Naive thymus-derived CD4-positive, alpha-beta T cell (primary cell): ENCODE results near the gene TRIM60. TPM values are rescaled to one million over a fixed set of nuclear protein-coding genes. Genes with fewer than 3 reads are reported as not detected.
"Not testable (repeated sequence)": the region's sequence is repeated elsewhere in the genome, so short reads cannot be mapped to it uniquely, and the experiment has no call there.

Experiments used
- ATAC-seq: fragments of 150-1000 bp; cut with Tn5 transposase; 2 replicates; pipeline ENCODE4 v1.10.0; 2021; ENCODE audit warnings: mild to moderate bottlenecking, moderate library complexity
- CTCF ChIA-PET: fragments of 350-600 bp; sonication (Branson Sonifier 250); formaldehyde crosslinking; loops from one replicate; lab custom pipeline; 2021; ENCODE audit warnings: antibody characterized with exemption; lab: Charles Lee
- POLR2A ChIA-PET: fragments of 350-600 bp; sonication (Branson Sonifier 250); formaldehyde crosslinking; loops from one replicate; lab custom pipeline; 2021; ENCODE audit warnings: antibody characterized with exemption, inconsistent platforms; lab: Charles Lee
- DNase-seq, 9 donors: peaks; one replicate each; pipeline versions ENCODE4 v3.0.0 to v3.0.0-alpha.2; 2020 to 2022; ENCODE audit warnings: mixed read lengths in 1 of 9
- H3K27ac ChIP-seq: one replicate; pipeline ENCODE4 v1.7.0; 2013; ENCODE audit warnings: mild to moderate bottlenecking, low read depth, low read length, moderate library complexity
- H3K27me3 ChIP-seq, 2 donors: one replicate each; pipeline ENCODE4 v1.7.0; 2013; ENCODE audit warnings: low read length in 2 of 2, mild to moderate bottlenecking in 2 of 2, moderate library complexity in 2 of 2; ENCODE audit not compliant: control insufficient read depth in 2 of 2, insufficient read depth in 2 of 2
- H3K36me3 ChIP-seq, 3 experiments: 1 replicate in 2 of 3; 2 replicates in 1 of 3; pipeline ENCODE4 v1.7.0; 2013; ENCODE audit warnings: low read length in 3 of 3, mild to moderate bottlenecking in 3 of 3, moderate library complexity in 1 of 3; ENCODE audit not compliant: insufficient read depth in 3 of 3, control insufficient read depth in 2 of 3
- H3K4me1 ChIP-seq, 2 donors: one replicate each; pipeline ENCODE4 v1.7.0; 2013; ENCODE audit warnings: low read length in 2 of 2, mild to moderate bottlenecking in 2 of 2, moderate library complexity in 1 of 2; ENCODE audit not compliant: control insufficient read depth in 2 of 2, insufficient read depth in 2 of 2
- H3K4me3 ChIP-seq: 2 replicates; pipeline ENCODE4 v1.7.0; 2013; ENCODE audit warnings: mild to moderate bottlenecking, low read length
- H3K9me3 ChIP-seq, 3 experiments: 1 replicate in 2 of 3; 2 replicates in 1 of 3; pipeline ENCODE4 v1.7.0; 2013; ENCODE audit warnings: low read length in 3 of 3; ENCODE audit not compliant: control insufficient read depth in 2 of 3
- H3K27ac Mint-ChIP-seq, 9 donors: one replicate each; pipeline ENCODE4 v1.8.0; 2020 to 2022; ENCODE audit warnings: mixed read lengths in 9 of 9, mild to moderate bottlenecking in 8 of 9, moderate library complexity in 5 of 9, inconsistent platforms in 2 of 9
- H3K27me3 Mint-ChIP-seq, 5 donors: one replicate each; pipeline ENCODE4 v1.8.0; 2021 to 2022; ENCODE audit warnings: mixed read lengths in 5 of 5, mild to moderate bottlenecking in 1 of 5
- H3K36me3 Mint-ChIP-seq, 5 donors: one replicate each; pipeline ENCODE4 v1.8.0; 2020 to 2022; ENCODE audit warnings: mixed read lengths in 5 of 5, mild to moderate bottlenecking in 3 of 5, inconsistent platforms in 1 of 5
- H3K4me1 Mint-ChIP-seq, 7 donors: one replicate each; pipeline ENCODE4 v1.8.0; 2020 to 2022; ENCODE audit warnings: mixed read lengths in 7 of 7, mild to moderate bottlenecking in 3 of 7, inconsistent platforms in 1 of 7
- H3K4me3 Mint-ChIP-seq, 10 donors: one replicate each; pipeline ENCODE4 v1.8.0; 2020 to 2022; ENCODE audit warnings: mild to moderate bottlenecking in 10 of 10, mixed read lengths in 10 of 10, moderate library complexity in 6 of 10, inconsistent platforms in 2 of 10
- H3K9me3 Mint-ChIP-seq, 11 donors: one replicate each; pipeline ENCODE4 v1.8.0; 2020 to 2022; ENCODE audit warnings: mixed read lengths in 11 of 11, mild to moderate bottlenecking in 4 of 11, inconsistent platforms in 1 of 11, moderate library complexity in 1 of 11
- intact Hi-C, 2 donors: fragments of 100-400 bp; cut with micrococcal nuclease; formaldehyde crosslinking; loops; one replicate each; pipeline ENCODE4 v1.15.1; 2023
- polyA plus RNA-seq, 2 donors: library from polyadenylated mRNA; unstranded; fragments of 300-500 nt; fragmentation: Illumina TruSeq; gene quantifications; one replicate each; pipeline ENCODE4 v1.2.3, GENCODE V29; 2021
- total RNA-seq, 6 experiments: library from RNA in 5 of 6; stranded (reverse) in 5 of 6; gene quantifications; 1 replicate in 5 of 6; 2 replicates in 1 of 6; pipeline ENCODE4 v1.2.3 and lab custom pipeline; 2021 to 2026

Gene TRIM60
- total and polyA plus RNA-seq, 7 experiments from 2014 or later: not detected

DNA sequence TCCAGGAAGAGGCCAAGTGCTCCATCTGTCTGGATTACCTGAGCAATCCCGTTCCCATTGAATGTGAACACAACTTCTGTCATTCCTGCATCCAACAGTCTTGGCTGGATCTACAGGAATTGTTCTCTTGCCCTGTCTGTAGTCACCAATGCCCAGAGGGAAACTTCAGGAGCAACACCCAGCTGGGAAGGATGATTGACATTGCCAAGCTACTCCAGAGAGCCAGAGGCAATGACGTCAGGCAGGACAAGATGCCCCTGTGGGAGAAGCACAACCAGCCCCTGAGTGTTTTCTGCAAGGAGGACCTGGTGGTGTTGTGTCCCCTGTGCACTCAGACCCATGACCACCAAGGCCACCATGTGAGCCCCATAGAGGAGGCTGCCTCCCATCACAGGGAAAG, 21.3 kb upstream of the TRIM60 start:
- no peak for ATAC-seq
- no peak for DNase-seq
- Mint-ChIP-seq H3K27me3 (peaks cover 9 to 40% (median 24%) of the 10 kb centered on the region in 5 donors), H3K36me3 (peaks cover 0 to 4% (median 0%) of the 10 kb centered on the region in 5 donors), H3K4me3 (no peak overlapping the region), H3K4me1 (peaks cover 0 to 15% (median 0%) of the 10 kb centered on the region in 7 donors), H3K9me3 (no peaks in the 10 kb centered on the region), H3K27ac (no peak overlapping the region)
- Histone ChIP-seq H3K27me3 (no peaks in the 10 kb centered on the region), H3K36me3 (no peaks in the 10 kb centered on the region), H3K4me1 (no peaks in the 10 kb centered on the region), H3K4me3 (no peak overlapping the region), H3K9me3 (no peaks in the 10 kb centered on the region), H3K27ac (no peak overlapping the region)
- ChIA-PET CTCF (no interaction called here), POLR2A (no interaction called here)
- intact Hi-C loops: no loop called here

DNA sequence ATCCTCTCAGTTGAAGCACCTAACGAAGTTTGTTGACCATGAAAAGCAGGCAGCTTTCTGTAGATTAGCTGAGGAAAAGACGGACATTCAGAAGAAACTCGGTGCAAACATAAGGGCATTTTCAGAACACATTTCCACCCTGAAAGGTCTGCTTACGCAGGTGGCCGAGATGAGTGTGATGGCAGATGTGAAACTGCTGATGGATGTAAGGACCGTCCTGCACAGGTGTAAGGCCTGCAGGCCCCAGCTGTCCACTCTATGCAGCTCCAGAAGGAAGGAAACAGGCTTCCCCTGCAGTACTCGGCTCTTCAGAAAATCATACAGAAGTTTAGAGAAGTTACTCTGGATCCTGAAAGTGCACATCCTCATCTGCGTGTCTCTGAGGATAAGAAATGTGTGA, 20.8 kb upstream of the TRIM60 start:
- Histone ChIP-seq H3K27me3 (no peaks in the 10 kb centered on the region), H3K27ac (no peak overlapping the region), H3K36me3 (no peaks in the 10 kb centered on the region), H3K4me3 (no peak overlapping the region), H3K4me1 (no peaks in the 10 kb centered on the region), H3K9me3 (no peaks in the 10 kb centered on the region)
- CTCF ChIA-PET: no interaction called here
- Mint-ChIP-seq H3K27me3 (peaks cover 8 to 41% (median 24%) of the 10 kb centered on the region in 5 donors), H3K36me3 (peaks cover 0 to 4% (median 0%) of the 10 kb centered on the region in 5 donors), H3K27ac (no peak overlapping the region), H3K9me3 (no peaks in the 10 kb centered on the region), H3K4me3 (no peak overlapping the region), H3K4me1 (peaks cover 0 to 15% (median 0%) of the 10 kb centered on the region in 7 donors)
- ATAC-seq (no peak), DNase-seq (no peak)
- intact Hi-C loops: no loop called here
- POLR2A ChIA-PET: no interaction called here

DNA sequence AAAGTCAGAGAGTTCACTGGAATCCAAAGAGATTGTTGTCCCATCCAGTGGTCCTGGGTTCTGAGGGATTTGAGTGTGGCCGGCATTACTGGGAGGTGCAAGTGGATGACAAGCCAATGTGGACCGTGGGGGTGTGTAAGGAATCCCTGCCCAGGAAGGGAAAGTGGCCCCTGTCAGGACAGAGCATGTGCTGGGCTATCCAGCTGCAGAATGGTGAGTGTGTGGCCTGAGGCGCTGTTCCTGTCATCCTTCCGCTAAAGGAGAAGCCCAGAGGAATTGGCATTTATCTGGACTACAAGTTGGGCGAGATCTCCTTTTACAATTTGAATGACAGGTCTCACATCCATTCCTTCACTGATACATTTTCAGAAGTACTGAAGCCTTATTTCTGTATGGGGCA, 20.4 kb upstream of the TRIM60 start:
- peaks cover 0 to 4% (median 0%) of the 10 kb centered on the region in 5 donors for H3K36me3 Mint-ChIP-seq
- no peaks in the 10 kb centered on the region for H3K4me1 ChIP-seq
- no peaks in the 10 kb centered on the region for H3K36me3 ChIP-seq
- no peaks in the 10 kb centered on the region for H3K9me3 Mint-ChIP-seq
- ATAC-seq (no peak), DNase-seq (no peak)
- H3K9me3 ChIP-seq: no peaks in the 10 kb centered on the region
- no peak overlapping the region for H3K4me3 Mint-ChIP-seq
- no peak overlapping the region for H3K27ac Mint-ChIP-seq
- H3K27me3 Mint-ChIP-seq: peaks cover 4 to 44% (median 24%) of the 10 kb centered on the region in 5 donors
- intact Hi-C loops: no loop called here
- H3K27me3 ChIP-seq: no peaks in the 10 kb centered on the region
- H3K27ac ChIP-seq: no peak overlapping the region
- POLR2A ChIA-PET: no interaction called here
- CTCF ChIA-PET: no interaction called here
- peaks cover 0 to 15% (median 0%) of the 10 kb centered on the region in 7 donors for H3K4me1 Mint-ChIP-seq
- no peak overlapping the region for H3K4me3 ChIP-seq

DNA sequence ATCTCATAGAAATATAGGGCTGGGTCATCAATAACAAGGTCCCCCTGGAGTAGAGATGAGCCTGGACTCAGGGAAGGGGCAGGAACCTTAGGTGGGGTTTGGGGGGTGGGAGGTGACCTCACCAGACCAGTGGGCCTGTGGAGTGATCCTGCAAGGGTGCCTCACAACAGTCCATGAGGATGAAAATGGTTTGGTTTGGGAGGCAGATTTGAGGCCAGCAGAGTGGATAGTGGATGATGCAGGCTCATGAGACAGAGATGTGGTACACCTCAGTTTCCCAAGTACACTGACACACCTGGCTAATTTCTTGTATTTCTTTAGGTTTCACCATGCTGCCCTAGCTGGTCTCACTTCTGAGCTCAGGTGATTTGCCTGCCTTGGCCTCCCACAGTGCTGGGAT, 18.1 kb upstream of the TRIM60 start:
- peaks cover 0 to 15% (median 0%) of the 10 kb centered on the region in 7 donors for H3K4me1 Mint-ChIP-seq
- H3K9me3 Mint-ChIP-seq: peaks cover 0 to 2% (median 0%) of the 10 kb centered on the region in 11 donors
- DNase-seq (no peak), ATAC-seq (no peak)
- peaks cover 3 to 54% (median 15%) of the 10 kb centered on the region in 5 donors for H3K27me3 Mint-ChIP-seq
- H3K27me3 ChIP-seq: no peaks in the 10 kb centered on the region
- no peaks in the 10 kb centered on the region for H3K4me1 ChIP-seq
- H3K27ac ChIP-seq: no peak overlapping the region
- POLR2A ChIA-PET: no interaction called here
- intact Hi-C loops: no loop called here
- H3K36me3 Mint-ChIP-seq: peaks cover 0 to 4% (median 0%) of the 10 kb centered on the region in 5 donors
- H3K4me3 ChIP-seq: no peak overlapping the region
- H3K36me3 ChIP-seq: no peaks in the 10 kb centered on the region
- no peaks in the 10 kb centered on the region for H3K9me3 ChIP-seq
- no peak overlapping the region for H3K27ac Mint-ChIP-seq
- CTCF ChIA-PET: no interaction called here
- H3K4me3 Mint-ChIP-seq: no peak overlapping the region

DNA sequence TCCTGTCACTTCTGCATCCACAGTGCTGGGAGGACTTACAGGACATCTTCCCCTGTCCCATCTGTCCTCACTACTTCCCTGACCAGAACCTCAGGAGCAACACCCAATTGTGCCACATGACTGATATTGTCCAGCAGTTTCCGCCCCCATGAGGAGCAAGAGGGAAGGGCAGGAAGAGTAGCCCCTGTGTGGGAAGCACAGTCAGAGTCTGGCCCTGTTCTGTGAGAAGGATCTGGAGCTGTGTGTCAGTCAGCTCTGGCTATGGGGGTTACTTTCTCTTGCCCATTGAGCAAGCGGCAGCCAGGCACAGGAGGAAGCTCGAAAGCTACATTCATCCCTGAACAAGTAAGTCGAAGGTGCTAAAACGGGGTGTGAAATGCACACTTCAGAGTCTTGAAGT, 14.8 kb upstream of the TRIM60 start:
- Histone ChIP-seq H3K27me3 (no peaks in the 10 kb centered on the region), H3K4me1 (no peaks in the 10 kb centered on the region), H3K36me3 (no peaks in the 10 kb centered on the region), H3K4me3 (no peak overlapping the region), H3K9me3 (no peaks in the 10 kb centered on the region), H3K27ac (no peak overlapping the region)
- POLR2A ChIA-PET: no interaction called here
- H3K27me3 Mint-ChIP-seq: peaks cover 2 to 34% (median 5%) of the 10 kb centered on the region in 5 donors
- ATAC-seq (no peak), DNase-seq (no peak)
- CTCF ChIA-PET: no interaction called here
- peaks cover 0 to 4% (median 0%) of the 10 kb centered on the region in 5 donors for H3K36me3 Mint-ChIP-seq
- intact Hi-C loops: no loop called here
- H3K27ac Mint-ChIP-seq: no peak overlapping the region
- peaks cover 0 to 5% (median 0%) of the 10 kb centered on the region in 11 donors for H3K9me3 Mint-ChIP-seq
- H3K4me1 Mint-ChIP-seq: peaks cover 0 to 3% (median 0%) of the 10 kb centered on the region in 7 donors
- H3K4me3 Mint-ChIP-seq: no peak overlapping the region

DNA sequence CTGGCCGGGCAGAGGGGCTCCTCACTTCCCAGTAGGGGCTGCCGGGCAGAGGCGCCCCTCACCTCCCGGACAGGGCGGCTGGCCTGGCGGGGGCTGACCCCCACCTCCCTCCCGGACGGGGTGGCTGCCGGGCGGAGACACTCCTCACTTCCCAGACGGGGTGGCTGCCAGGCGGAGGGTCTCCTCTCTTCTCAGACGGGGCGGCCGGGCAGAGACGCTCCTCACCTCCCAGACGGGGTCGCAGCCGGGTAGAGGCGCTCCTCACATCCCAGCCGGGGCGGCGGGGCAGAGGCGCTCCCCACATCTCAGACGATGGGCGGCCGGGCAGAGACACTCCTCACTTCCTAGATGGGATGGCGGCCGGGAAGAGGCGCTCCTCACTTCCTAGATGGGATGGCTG, 11.8 kb upstream of the TRIM60 start:
- H3K4me1 ChIP-seq, H3K9me3 Mint-ChIP-seq, intact Hi-C loops, CTCF ChIA-PET, POLR2A ChIA-PET, ATAC-seq, H3K4me3 Mint-ChIP-seq, H3K27ac ChIP-seq, DNase-seq, H3K36me3 ChIP-seq, H3K4me1 Mint-ChIP-seq, H3K4me3 ChIP-seq, H3K27ac Mint-ChIP-seq, H3K27me3 ChIP-seq, H3K9me3 ChIP-seq, H3K36me3 Mint-ChIP-seq: not testable (repeated sequence)
- H3K27me3 Mint-ChIP-seq: peaks cover 3 to 24% (median 5%) of the 10 kb centered on the region in 5 donors

DNA sequence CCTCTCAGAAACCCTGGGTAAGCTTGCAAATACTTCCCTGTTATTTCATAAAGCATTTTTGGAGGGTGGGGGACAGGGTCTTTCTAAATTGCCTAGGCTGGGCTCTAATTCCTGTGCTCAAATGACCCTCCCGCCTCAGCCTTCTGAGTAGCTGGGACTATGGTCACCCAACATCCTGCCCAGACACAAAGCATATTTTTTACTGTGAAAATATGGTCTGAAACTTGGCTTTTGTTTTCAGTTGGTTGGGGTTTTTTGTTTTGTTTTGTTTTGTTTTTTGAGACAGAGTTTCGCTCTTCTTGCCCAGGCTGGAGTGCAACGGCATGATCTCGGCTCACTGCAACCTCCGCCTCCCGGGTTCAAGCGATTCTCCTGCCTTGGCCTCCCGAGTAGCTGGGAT, 6.0 kb upstream of the TRIM60 start:
- H3K27ac ChIP-seq, H3K36me3 Mint-ChIP-seq, intact Hi-C loops, H3K4me3 ChIP-seq, H3K27ac Mint-ChIP-seq, H3K36me3 ChIP-seq, DNase-seq, ATAC-seq, H3K4me1 Mint-ChIP-seq, H3K9me3 Mint-ChIP-seq, POLR2A ChIA-PET, H3K4me3 Mint-ChIP-seq, H3K9me3 ChIP-seq, H3K27me3 ChIP-seq, H3K4me1 ChIP-seq: not testable (repeated sequence)
- peaks cover 0 to 14% (median 9%) of the 10 kb centered on the region in 5 donors for H3K27me3 Mint-ChIP-seq
- CTCF ChIA-PET: interaction anchor here (0.6 kb wide), 1 partner anchor 40 kb away, joined by 4 read pairs; no protein-coding TSS in a partner anchor
